OCI-LY7 (cell line): ENCODE results near the gene EVC. TPM values are rescaled to one million over a fixed set of nuclear protein-coding genes. Genes with fewer than 3 reads are reported as not detected.

ENCODE experiments used
- BruUV-seq: library from RNA; stranded (reverse); fragments of 400-500 nt; replicated peaks from 2 replicates; lab custom pipeline; 2021; lab: Mats Ljungman, UMichigan
- CTCF ChIA-PET: fragments of 300-600 bp; sonication (Branson Sonifier 250); formaldehyde crosslinking; loops from one replicate; lab custom pipeline; 2022; ENCODE audit warnings: antibody characterized with exemption; ENCODE audit not compliant: unreplicated experiment; lab: Charles Lee
- POLR2A ChIA-PET: fragments of 300-600 bp; sonication (Branson Sonifier 250); formaldehyde crosslinking; loops from one replicate; lab custom pipeline; 2022; ENCODE audit warnings: antibody characterized with exemption; lab: Charles Lee
- DNase-seq: peaks from one replicate; pipeline ENCODE4 v3.0.0-alpha.2; 2015; ENCODE audit warnings: low spot score
- H2AFZ ChIP-seq: fragments of 200-600 bp; sonication (generic), shearing (Covaris generic); 2 replicates; pipeline ENCODE4 v1.6.1; 2014; ENCODE audit warnings: mild to moderate bottlenecking, antibody characterized with exemption, low read length, moderate library complexity
- H3K27ac ChIP-seq: fragments of 200-600 bp; sonication (generic); 2 replicates; pipeline ENCODE4 v1.5.1; 2014; ENCODE audit warnings: mixed run types, low read depth, mild to moderate bottlenecking, moderate library complexity, low read length, inconsistent platforms; ENCODE audit not compliant: poor library complexity, severe bottlenecking
- H3K36me3 ChIP-seq: fragments of 200-600 bp; sonication (generic); 2 replicates; pipeline ENCODE4 v1.6.1; 2014; ENCODE audit warnings: mild to moderate bottlenecking, antibody characterized with exemption, low read length, moderate library complexity, mixed read lengths; ENCODE audit not compliant: insufficient read depth
- H3K4me1 ChIP-seq: fragments of 200-600 bp; sonication (generic); 2 replicates; pipeline ENCODE4 v1.5.1; 2014; ENCODE audit warnings: mild to moderate bottlenecking, low read length; ENCODE audit not compliant: insufficient read depth, poor library complexity, severe bottlenecking
- H3K4me2 ChIP-seq: fragments of 200-600 bp; sonication (generic); 2 replicates; pipeline ENCODE4 v1.6.1; 2014; ENCODE audit warnings: mild to moderate bottlenecking, low read length
- H3K4me3 ChIP-seq: fragments of 200-600 bp; sonication (generic); 2 replicates; pipeline ENCODE4 v1.5.1; 2014; ENCODE audit warnings: mild to moderate bottlenecking, low read depth, low read length; ENCODE audit not compliant: poor library complexity, severe bottlenecking
- H3K79me2 ChIP-seq: fragments of 200-600 bp; sonication (generic); 2 replicates; pipeline ENCODE4 v1.6.1; 2016; ENCODE audit warnings: low read depth, mild to moderate bottlenecking, low read length, moderate library complexity, mixed read lengths; ENCODE audit not compliant: insufficient read depth
- H3K9me2 ChIP-seq: fragments of 200-600 bp; sonication (generic); 2 replicates; pipeline ENCODE4 v1.6.1; 2016; ENCODE audit warnings: mild to moderate bottlenecking, low read length, mixed read lengths; ENCODE audit not compliant: insufficient read depth
- H3K9me3 ChIP-seq: fragments of 200-600 bp; sonication (generic); 2 replicates; pipeline ENCODE4 v1.6.1; 2014; ENCODE audit warnings: mild to moderate bottlenecking, mixed run types, low read length, mixed read lengths
- H4K20me1 ChIP-seq: fragments of 200-600 bp; sonication (generic); 2 replicates; pipeline ENCODE4 v1.6.1; 2014; ENCODE audit warnings: mild to moderate bottlenecking, antibody characterized with exemption, low read length, moderate library complexity, mixed read lengths; ENCODE audit not compliant: insufficient read depth
- EZH2phosphoT487 ChIP-seq: fragments of 200-600 bp; sonication (generic); IDR thresholded peaks from 2 replicates; pipeline ENCODE4 v1.6.1; 2018; ENCODE audit warnings: low read depth, borderline replicate concordance, mild to moderate bottlenecking, mixed run types, antibody characterized with exemption, low read length, moderate library complexity, mixed read lengths
- intact Hi-C: fragments of 100-400 bp; cut with micrococcal nuclease; formaldehyde crosslinking; loops from one replicate; pipeline ENCODE4 v1.10.0; 2022; ENCODE audit not compliant: unreplicated experiment
- total RNA-seq, 2 experiments: library from RNA; depleted of rRNA in 1 of 2; stranded (reverse); fragments of >200 nt in 1 of 2; shearing (Covaris generic) in 1 of 2; gene quantifications; 2 replicates each; pipeline ENCODE4 v1.2.3, GENCODE V29; 2014 to 2022
- TF ChIP-seq, protein P1 (sequence below): fragments of 200-600 bp; sonication (generic); conservative IDR thresholded peaks from 2 replicates; pipeline ENCODE4 v1.5.1; 2014; ENCODE audit warnings: mild to moderate bottlenecking, antibody characterized with exemption, low read length, moderate library complexity, mixed read lengths

Gene EVC
- total RNA-seq, 2 experiments from 2014 or later = not detected

DNA sequence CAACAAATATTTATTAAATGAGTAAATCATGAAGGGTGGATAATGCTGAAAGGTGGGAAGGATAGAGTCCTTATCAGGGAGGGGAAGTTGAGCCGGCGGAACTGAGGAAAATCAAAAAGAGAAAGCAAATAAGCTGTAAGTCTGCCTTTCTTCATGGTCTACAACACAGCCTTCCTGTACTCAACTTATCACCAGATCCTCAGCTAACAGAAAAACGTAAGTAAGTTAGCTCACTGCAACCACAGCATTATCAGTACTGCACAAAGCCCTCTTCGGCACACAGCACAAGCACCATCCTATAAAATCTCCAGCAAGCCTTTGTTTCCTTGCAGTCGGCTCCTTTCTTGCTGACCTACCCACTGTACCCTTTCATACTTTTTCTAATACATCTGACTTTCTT lies 111.6 kb downstream of the EVC start:
- TF ChIP-seq, protein P1, sequence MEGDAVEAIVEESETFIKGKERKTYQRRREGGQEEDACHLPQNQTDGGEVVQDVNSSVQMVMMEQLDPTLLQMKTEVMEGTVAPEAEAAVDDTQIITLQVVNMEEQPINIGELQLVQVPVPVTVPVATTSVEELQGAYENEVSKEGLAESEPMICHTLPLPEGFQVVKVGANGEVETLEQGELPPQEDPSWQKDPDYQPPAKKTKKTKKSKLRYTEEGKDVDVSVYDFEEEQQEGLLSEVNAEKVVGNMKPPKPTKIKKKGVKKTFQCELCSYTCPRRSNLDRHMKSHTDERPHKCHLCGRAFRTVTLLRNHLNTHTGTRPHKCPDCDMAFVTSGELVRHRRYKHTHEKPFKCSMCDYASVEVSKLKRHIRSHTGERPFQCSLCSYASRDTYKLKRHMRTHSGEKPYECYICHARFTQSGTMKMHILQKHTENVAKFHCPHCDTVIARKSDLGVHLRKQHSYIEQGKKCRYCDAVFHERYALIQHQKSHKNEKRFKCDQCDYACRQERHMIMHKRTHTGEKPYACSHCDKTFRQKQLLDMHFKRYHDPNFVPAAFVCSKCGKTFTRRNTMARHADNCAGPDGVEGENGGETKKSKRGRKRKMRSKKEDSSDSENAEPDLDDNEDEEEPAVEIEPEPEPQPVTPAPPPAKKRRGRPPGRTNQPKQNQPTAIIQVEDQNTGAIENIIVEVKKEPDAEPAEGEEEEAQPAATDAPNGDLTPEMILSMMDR = no peak
- TF ChIP-seq EZH2phosphoT487 = no peak
- Histone ChIP-seq H3K9me2 (no peaks in the 10 kb centered on the region), H3K4me2 (no peak overlapping the region), H3K27ac (no peak overlapping the region), H4K20me1 (no peaks in the 10 kb centered on the region), H3K79me2 (no peaks in the 10 kb centered on the region), H3K4me3 (no peak overlapping the region), H3K9me3 (no peaks in the 10 kb centered on the region), H2AFZ (no peak overlapping the region), H3K4me1 (no peaks in the 10 kb centered on the region), H3K36me3 (no peaks in the 10 kb centered on the region)
- intact Hi-C loops = no loop called here
- CTCF ChIA-PET = no interaction called here
- no TSS peak for BruUV-seq
- DNase-seq = no peak
- POLR2A ChIA-PET = no interaction called here

DNA sequence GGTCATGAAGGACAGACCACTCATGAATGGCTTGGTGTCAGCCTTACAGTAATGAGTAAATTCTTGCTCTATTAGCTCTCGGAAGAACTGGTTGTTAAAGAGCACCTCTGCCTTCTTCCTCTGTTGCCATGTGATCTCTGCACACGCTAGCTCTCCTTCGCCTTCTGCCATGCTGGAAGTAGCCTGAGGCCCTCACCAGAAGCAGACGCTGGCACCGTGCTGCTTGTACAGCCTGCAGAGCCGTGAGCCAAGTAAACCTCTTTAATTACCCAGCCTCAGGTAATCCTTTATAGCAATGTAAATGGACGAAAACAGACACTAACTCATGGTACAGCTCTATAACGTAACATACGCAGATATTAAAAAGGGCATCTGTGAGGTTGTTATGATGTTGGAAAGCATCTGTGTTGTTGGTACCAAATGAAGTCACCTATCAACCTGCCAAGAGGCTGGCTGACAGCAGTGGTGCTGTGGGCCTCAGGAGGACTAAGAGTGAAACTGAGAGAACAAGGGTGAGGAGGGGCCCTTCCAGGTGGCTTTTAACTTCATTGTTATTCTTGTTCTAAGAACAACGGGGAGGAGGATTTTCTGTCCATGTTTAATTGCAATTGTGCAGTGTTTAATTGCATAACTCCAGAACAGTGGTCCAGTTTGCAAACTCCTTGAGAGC lies 112.7 kb downstream of the EVC start:
- ChIA-PET POLR2A (no interaction called here), CTCF (no interaction called here)
- Histone ChIP-seq H3K4me1 (no peaks in the 10 kb centered on the region), H3K36me3 (no peaks in the 10 kb centered on the region), H3K9me3 (no peaks in the 10 kb centered on the region), H4K20me1 (no peaks in the 10 kb centered on the region), H2AFZ (no peak overlapping the region), H3K9me2 (no peaks in the 10 kb centered on the region), H3K79me2 (no peaks in the 10 kb centered on the region), H3K4me2 (no peak overlapping the region), H3K4me3 (no peak overlapping the region), H3K27ac (no peak overlapping the region)
- no peak for DNase-seq
- no TSS peak for BruUV-seq
- no peak for TF ChIP-seq EZH2phosphoT487
- intact Hi-C loops = no loop called here

DNA sequence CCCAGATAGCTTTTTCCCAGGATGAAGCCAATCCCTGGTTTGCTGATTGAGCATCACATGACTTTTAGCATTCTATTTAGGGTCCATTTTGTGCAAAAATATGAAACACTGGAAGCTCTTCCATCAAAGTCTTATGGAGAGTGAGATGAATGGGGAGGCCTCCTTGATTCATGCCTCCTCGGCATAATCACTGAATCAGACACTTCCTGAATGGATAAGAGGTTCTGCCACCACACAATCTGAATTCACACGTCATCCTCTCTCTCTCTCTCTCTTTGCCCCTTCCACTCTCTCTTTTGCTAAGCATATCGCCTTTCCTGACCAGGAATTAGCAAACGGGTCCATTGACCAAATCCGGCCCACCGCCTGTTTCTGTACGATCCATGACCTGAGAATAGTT lies 113.2 kb downstream of the EVC start:
- DNase-seq = no peak
- no peak overlapping the region for H2AFZ ChIP-seq
- no peaks in the 10 kb centered on the region for H3K4me1 ChIP-seq
- ChIA-PET POLR2A (no interaction called here), CTCF (no interaction called here)
- no peak overlapping the region for H3K4me2 ChIP-seq
- H4K20me1 ChIP-seq = no peaks in the 10 kb centered on the region
- no peak overlapping the region for H3K4me3 ChIP-seq
- no peak overlapping the region for H3K27ac ChIP-seq
- H3K36me3 ChIP-seq = no peaks in the 10 kb centered on the region
- no peaks in the 10 kb centered on the region for H3K9me2 ChIP-seq
- no TSS peak for BruUV-seq
- TF ChIP-seq EZH2phosphoT487 = no peak
- TF ChIP-seq, protein P1 = no peak
- intact Hi-C loops = no loop called here
- no peaks in the 10 kb centered on the region for H3K9me3 ChIP-seq
- H3K79me2 ChIP-seq = no peaks in the 10 kb centered on the region
